GM12873 (cell line): Measurements from ENCODE around the gene TXLNG.

ENCODE experiments used
- CTCF ChIP-seq: IDR thresholded peaks from 2 replicates; pipeline ENCODE4 v1.5.1; 2012; ENCODE audit warnings: low read depth, mild to moderate bottlenecking, moderate library complexity, low read length, control low read depth; ENCODE audit not compliant: insufficient read depth; ENCODE audit errors: missing control alignments

TXLNG gene

DNA sequence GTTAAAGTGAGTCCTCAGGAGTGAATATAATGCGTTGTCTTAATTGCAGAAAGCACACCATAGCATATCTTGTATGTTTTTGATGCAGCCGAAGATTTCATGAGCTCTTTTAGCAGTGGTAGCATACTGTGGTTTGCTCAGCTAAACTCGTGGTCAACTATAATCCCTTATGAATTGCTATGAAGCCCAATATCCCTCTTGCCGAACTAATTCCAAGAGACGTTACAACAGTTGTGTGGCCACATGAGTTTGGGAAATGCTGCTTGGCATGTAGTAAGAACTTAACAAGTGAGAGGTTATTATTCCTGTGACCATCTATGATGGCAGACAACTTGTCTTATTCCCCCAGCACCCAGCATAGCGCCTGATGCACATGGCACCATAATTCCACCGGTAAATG is 36.1 kb upstream of the TXLNG start:
- TF ChIP-seq CTCF, result no peak

DNA sequence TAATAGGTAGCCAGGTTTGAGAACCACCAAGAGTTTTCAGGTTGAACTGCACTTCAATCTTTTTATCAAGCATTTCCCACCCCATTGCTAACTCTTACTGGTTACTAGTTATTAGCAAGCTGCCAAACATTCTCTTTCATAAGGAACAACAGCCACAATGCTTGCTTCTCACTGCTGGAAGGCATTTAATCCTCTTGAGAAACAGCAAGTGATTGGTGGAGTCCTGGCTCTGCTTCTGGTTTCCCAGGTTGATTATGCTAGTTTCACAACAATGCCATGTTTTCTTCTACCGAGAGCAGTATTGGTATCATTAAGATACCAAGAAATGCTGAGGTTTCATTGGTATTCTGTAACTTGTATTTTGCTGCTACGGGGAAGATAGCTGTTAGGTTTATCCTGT is 32.2 kb upstream of the TXLNG start:
- no peak for TF ChIP-seq CTCF

DNA sequence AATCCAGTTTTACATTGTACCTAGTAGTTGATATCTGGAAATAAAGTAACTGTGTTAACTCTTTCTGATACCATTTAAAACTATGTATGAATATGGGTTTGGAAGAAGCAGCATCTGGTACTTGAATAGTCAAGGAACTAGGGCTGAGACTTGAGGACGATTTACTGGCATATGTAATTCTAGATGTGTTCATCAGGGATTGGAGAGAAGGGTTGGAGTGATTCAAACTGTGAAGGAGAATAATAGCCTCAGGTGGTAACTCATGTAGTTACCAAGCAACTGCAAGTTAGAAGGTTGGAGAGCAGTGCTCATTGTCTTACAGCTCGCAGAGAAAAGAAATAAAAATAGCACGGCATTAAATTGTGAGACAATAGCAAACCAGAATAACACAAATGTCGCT is 29.5 kb upstream of the TXLNG start:
- TF ChIP-seq CTCF, result no peak

- no peak for TF ChIP-seq CTCF
Observed at GRCh38 chrX:16762579-16762978, 23.7 kb upstream of the TXLNG start.

DNA sequence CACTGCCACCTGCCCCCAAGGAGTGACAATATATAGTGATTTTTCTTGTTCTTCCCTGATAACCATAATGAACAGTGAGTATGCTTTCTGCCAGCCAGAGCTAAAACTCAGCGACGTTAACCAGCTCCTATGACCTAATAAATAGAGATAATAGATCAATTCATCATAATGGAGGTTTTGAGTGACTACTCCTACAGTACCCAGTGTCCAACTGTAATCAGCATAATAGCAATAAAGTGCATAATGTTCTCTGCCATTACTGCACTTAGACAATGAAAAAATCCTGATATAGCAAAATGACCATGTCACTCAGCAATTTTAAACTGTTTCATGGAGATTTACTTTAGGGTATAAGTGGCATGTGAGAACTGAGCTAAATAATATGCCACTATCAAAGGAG is 20.7 kb upstream of the TXLNG start:
- TF ChIP-seq CTCF, result no peak

DNA sequence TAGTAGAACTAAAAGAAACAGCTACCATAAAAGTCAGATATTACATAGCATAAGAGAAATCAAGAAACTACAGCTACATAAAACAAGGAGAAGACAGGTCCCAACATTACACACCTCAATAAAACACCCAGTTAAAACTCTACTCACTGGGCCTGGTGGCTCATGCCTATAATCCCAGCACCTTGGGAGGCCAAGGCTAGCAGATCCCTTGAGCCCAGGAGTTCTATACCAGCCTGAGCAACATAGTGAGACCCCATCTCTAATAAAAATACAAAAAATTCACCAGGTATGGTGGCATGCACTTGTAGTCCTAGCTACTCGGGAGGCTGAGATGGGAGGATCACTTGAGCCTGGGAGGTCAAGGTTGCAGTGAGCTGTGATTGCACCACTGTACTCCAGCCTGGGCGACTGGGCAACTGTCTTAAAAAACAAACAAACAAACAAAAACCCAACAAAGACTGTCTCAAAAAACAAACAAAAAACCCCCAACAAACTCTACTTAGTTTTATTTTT is 15.2 kb upstream of the TXLNG start:
- no peak for TF ChIP-seq CTCF

GRCh38 chrX:16771483-16772398 is 14.5 kb upstream of the TXLNG start:
- no peak for TF ChIP-seq CTCF
